Neuronal stem cell (in vitro differentiated cells): ENCODE measurements around the gene PLXNA4.

Experiments used
- DNase-seq: peaks from one replicate; pipeline ENCODE4 v3.0.0-alpha.2; 2013; ENCODE audit warnings: low spot score
- H2AFZ ChIP-seq: one replicate; pipeline ENCODE4 v1.6.1; 2013; ENCODE audit warnings: mild to moderate bottlenecking, low read length, inconsistent platforms
- H2AK5ac ChIP-seq: 2 replicates; pipeline ENCODE4 v1.6.1; 2013; ENCODE audit warnings: low read depth, mild to moderate bottlenecking, inconsistent platforms, low read length, moderate library complexity, mixed read lengths
- H2BK120ac ChIP-seq: 2 replicates; pipeline ENCODE4 v1.6.1; 2013; ENCODE audit warnings: low read depth, mild to moderate bottlenecking, inconsistent platforms, low read length, moderate library complexity, mixed read lengths
- H2BK12ac ChIP-seq: one replicate; pipeline ENCODE4 v1.6.1; 2013; ENCODE audit warnings: low read length, inconsistent platforms
- H2BK15ac ChIP-seq: 2 replicates; pipeline ENCODE4 v1.6.1; 2013; ENCODE audit warnings: mild to moderate bottlenecking, low read length, inconsistent platforms, mixed read lengths
- H2BK5ac ChIP-seq: one replicate; pipeline ENCODE4 v1.6.1; 2013; ENCODE audit warnings: inconsistent platforms, mild to moderate bottlenecking, low read length, moderate library complexity
- H3K14ac ChIP-seq: one replicate; pipeline ENCODE4 v1.6.1; 2013; ENCODE audit warnings: low read length, inconsistent platforms
- H3K18ac ChIP-seq: 2 replicates; pipeline ENCODE4 v1.6.1; 2013; ENCODE audit warnings: low read length, inconsistent platforms
- H3K23ac ChIP-seq: 2 replicates; pipeline ENCODE4 v1.6.1; 2013; ENCODE audit warnings: low read depth, mild to moderate bottlenecking, mixed read lengths, low read length, inconsistent platforms; ENCODE audit not compliant: poor library complexity
- H3K27ac ChIP-seq: replicated peaks from 3 replicates; pipeline ENCODE4 v1.5.1; 2013; ENCODE audit warnings: low read length, inconsistent platforms
- H3K27me3 ChIP-seq, 3 experiments: 2 replicates each; pipeline ENCODE4 v1.6.1; 2013; ENCODE audit warnings: low read length in 3 of 3, mild to moderate bottlenecking in 2 of 3, inconsistent platforms in 1 of 3, low read depth in 1 of 3, mixed read lengths in 1 of 3, moderate library complexity in 1 of 3; ENCODE audit not compliant: control insufficient read depth in 3 of 3, insufficient read depth in 3 of 3
- H3K36me3 ChIP-seq, 2 donors: replicated peaks in 1 of 2; 2 replicates each; pipeline ENCODE4 v1.6.1; 2013; ENCODE audit warnings: low read length in 2 of 2; ENCODE audit not compliant: control insufficient read depth in 2 of 2, insufficient read depth in 2 of 2
- H3K4ac ChIP-seq: 2 replicates; pipeline ENCODE4 v1.6.1; 2013; ENCODE audit warnings: inconsistent platforms, mild to moderate bottlenecking, low read length, moderate library complexity
- H3K4me1 ChIP-seq, 2 donors: 1 replicate in 1 of 2; 2 replicates in 1 of 2; pipeline ENCODE4 v1.6.1; 2013; ENCODE audit warnings: low read length in 2 of 2, low read depth in 1 of 2; ENCODE audit not compliant: control insufficient read depth in 2 of 2, insufficient read depth in 1 of 2
- H3K4me2 ChIP-seq: one replicate; pipeline ENCODE4 v1.6.1; 2013; ENCODE audit warnings: mild to moderate bottlenecking, low read length, inconsistent platforms; ENCODE audit not compliant: insufficient read depth, poor library complexity, severe bottlenecking
- H3K4me3 ChIP-seq, 2 donors: 2 replicates each; pipeline ENCODE4 v1.5.1; 2013; ENCODE audit warnings: low read length in 2 of 2, mild to moderate bottlenecking in 2 of 2, inconsistent platforms in 1 of 2, moderate library complexity in 1 of 2
- H3K79me1 ChIP-seq: one replicate; pipeline ENCODE4 v1.6.1; 2013; ENCODE audit warnings: low read depth, mild to moderate bottlenecking, inconsistent platforms, low read length, moderate library complexity
- H3K9ac ChIP-seq: one replicate; pipeline ENCODE4 v1.6.1; 2013; ENCODE audit warnings: mild to moderate bottlenecking, low read depth, low read length, inconsistent platforms; ENCODE audit not compliant: poor library complexity
- H3K9me3 ChIP-seq, 2 donors: replicated peaks in 1 of 2; 2 replicates each; pipeline versions ENCODE3 to v1.6.1; 2013; ENCODE audit warnings: low read length in 2 of 2, mild to moderate bottlenecking in 2 of 2, inconsistent platforms in 1 of 2, low read depth in 1 of 2, mixed read lengths in 1 of 2, moderate library complexity in 1 of 2; ENCODE audit not compliant: control insufficient read depth in 2 of 2, insufficient read depth in 1 of 2
- H4K8ac ChIP-seq: one replicate; pipeline ENCODE4 v1.6.1; 2013; ENCODE audit warnings: low read depth, mild to moderate bottlenecking, inconsistent platforms, low read length, moderate library complexity
- H4K91ac ChIP-seq: one replicate; pipeline ENCODE4 v1.6.1; 2013; ENCODE audit warnings: low read length, low read depth, mild to moderate bottlenecking, inconsistent platforms; ENCODE audit not compliant: poor library complexity
- WGBS, 2 donors: extraction: QIAGEN DNeasy Blood & Tissue Kit; methylation state at CpG; one replicate each; pipeline ENCODE4 v1.1.7; 2013; ENCODE audit warnings: missing lambda C conversion rate in 2 of 2, mixed read lengths in 1 of 2; ENCODE audit not compliant: insufficient read length in 2 of 2, insufficient replicate concordance in 1 of 2; ENCODE audit errors: extremely low coverage in 2 of 2; 5-methylcytosine and 5-hydroxymethylcytosine counted together

Gene PLXNA4

GRCh38 chr7:132469264-132469663, 107.0 kb downstream of the PLXNA4 start:
- Histone ChIP-seq H3K23ac (no peak overlapping the region), H2BK5ac (no peak overlapping the region), H3K27me3 (peaks cover 0 to 5% (median 0%) of the 10 kb centered on the region in 3 experiments), H3K36me3 (no peaks in the 10 kb centered on the region), H3K4me2 (no peak overlapping the region), H3K4me1 (peaks cover 0 to 2% of the 10 kb centered on the region in 2 donors), H2BK120ac (no peak overlapping the region), H3K9me3 (no peaks in the 10 kb centered on the region), H4K8ac (no peak overlapping the region), H3K4ac (no peak overlapping the region), H2AK5ac (no peak overlapping the region), H4K91ac (no peak overlapping the region), H2BK12ac (no peak overlapping the region), H2BK15ac (no peak overlapping the region), H3K79me1 (no peaks in the 10 kb centered on the region), H3K4me3 (no peak overlapping the region), H3K18ac (no peak overlapping the region), H3K9ac (no peak overlapping the region), H3K14ac (no peak overlapping the region), H3K27ac (no peak overlapping the region), H2AFZ (no peak overlapping the region)
- no peak for DNase-seq
- no CpG with 5 or more reads among the region's 1 CpG for WGBS, 2 donors

GRCh38 chr7:132466367-132466766, 109.9 kb downstream of the PLXNA4 start:
- Histone ChIP-seq H2BK12ac (no peak overlapping the region), H3K4me3 (no peak overlapping the region), H3K27ac (no peak overlapping the region), H3K4me2 (no peak overlapping the region), H2BK5ac (peak overlapping the region; percentile 30), H3K23ac (no peak overlapping the region), H2AK5ac (peak overlapping the region; percentile 27), H3K79me1 (no peaks in the 10 kb centered on the region), H2BK120ac (no peak overlapping the region), H3K9ac (no peak overlapping the region), H4K91ac (peak overlapping the region; percentile 38), H3K14ac (no peak overlapping the region), H3K4ac (no peak overlapping the region), H3K18ac (peak overlapping the region; percentile 74), H3K4me1 (peaks cover 0 to 2% of the 10 kb centered on the region in 2 donors), H3K36me3 (no peaks in the 10 kb centered on the region), H4K8ac (no peak overlapping the region), H3K9me3 (no peaks in the 10 kb centered on the region), H2BK15ac (no peak overlapping the region), H2AFZ (no peak overlapping the region), H3K27me3 (no peaks in the 10 kb centered on the region)
- no CpG with 5 or more reads among the region's 6 CpGs for WGBS, 2 donors
- DNase-seq: no peak

DNA sequence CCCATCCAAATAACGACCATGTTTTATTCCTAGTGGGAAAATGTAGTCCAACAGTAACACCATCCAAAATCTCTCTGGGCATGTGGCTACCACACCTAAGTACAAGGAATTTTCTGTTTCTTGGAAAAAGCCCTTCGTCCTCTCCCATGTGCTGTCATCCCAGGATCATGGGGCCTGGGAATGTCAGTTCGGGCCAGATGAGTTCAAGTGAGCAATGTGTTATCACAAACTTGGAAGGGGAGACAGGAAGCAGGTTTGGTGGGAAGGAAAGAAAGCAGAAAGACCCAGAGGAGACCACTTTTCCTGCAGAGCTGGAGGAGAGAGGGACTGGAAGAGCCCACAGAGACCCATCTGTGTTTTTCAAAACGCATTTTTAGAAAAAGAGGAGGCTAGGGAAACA, 110.8 kb downstream of the PLXNA4 start:
- H3K9ac ChIP-seq: no peak overlapping the region
- H3K23ac ChIP-seq: no peak overlapping the region
- H3K4me2 ChIP-seq: no peak overlapping the region
- H3K4ac ChIP-seq: no peak overlapping the region
- no peak overlapping the region for H3K14ac ChIP-seq
- peaks cover 0 to 3% of the 10 kb centered on the region in 2 donors for H3K4me1 ChIP-seq
- no peak overlapping the region for H4K8ac ChIP-seq
- H2BK15ac ChIP-seq: no peak overlapping the region
- H3K27ac ChIP-seq: no peak overlapping the region
- no peaks in the 10 kb centered on the region for H3K36me3 ChIP-seq
- no peak overlapping the region for H3K18ac ChIP-seq
- no peak overlapping the region for H2AK5ac ChIP-seq
- no peak overlapping the region for H2AFZ ChIP-seq
- no peaks in the 10 kb centered on the region for H3K9me3 ChIP-seq
- H3K27me3 ChIP-seq: no peaks in the 10 kb centered on the region
- no peak overlapping the region for H2BK5ac ChIP-seq
- WGBS, 2 donors: no CpG with 5 or more reads among the region's 4 CpGs
- no peak overlapping the region for H3K4me3 ChIP-seq
- H2BK120ac ChIP-seq: no peak overlapping the region
- no peaks in the 10 kb centered on the region for H3K79me1 ChIP-seq
- H2BK12ac ChIP-seq: no peak overlapping the region
- DNase-seq: no peak
- no peak overlapping the region for H4K91ac ChIP-seq

DNA sequence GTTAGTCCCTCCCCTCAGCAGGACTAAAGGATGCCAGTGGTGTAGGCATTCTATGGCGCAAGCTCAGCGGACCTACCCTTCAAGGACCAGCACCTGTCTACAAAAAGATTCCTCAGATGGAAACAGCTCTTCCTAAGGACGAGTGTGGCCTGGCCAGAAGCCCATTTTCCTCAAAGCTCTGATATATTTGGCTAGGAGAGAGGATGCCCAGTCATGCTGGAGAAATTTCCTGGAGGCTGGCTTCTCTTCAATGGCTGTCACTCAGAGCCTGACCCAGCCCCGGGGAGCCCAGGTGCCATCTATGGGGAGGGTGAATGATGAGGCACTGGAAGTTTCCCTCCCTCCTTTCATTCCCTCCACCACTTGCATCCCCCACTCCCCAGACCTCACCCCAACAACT, 111.5 kb downstream of the PLXNA4 start:
- no peak overlapping the region for H3K9ac ChIP-seq
- H3K4me2 ChIP-seq: no peak overlapping the region
- no peak overlapping the region for H2BK15ac ChIP-seq
- no peak overlapping the region for H3K4ac ChIP-seq
- H3K4me3 ChIP-seq: no peak overlapping the region
- H4K91ac ChIP-seq: no peak overlapping the region
- H3K4me1 ChIP-seq: peaks cover 0 to 4% of the 10 kb centered on the region in 2 donors
- H3K18ac ChIP-seq: peak overlapping the region; percentile 42
- no peak overlapping the region for H2AFZ ChIP-seq
- H3K9me3 ChIP-seq: no peaks in the 10 kb centered on the region
- H2BK12ac ChIP-seq: no peak overlapping the region
- peak overlapping the region; percentile 34 for H2AK5ac ChIP-seq
- no peak overlapping the region for H3K27ac ChIP-seq
- no CpG with 5 or more reads among the region's 4 CpGs for WGBS, 2 donors
- H2BK120ac ChIP-seq: no peak overlapping the region
- H4K8ac ChIP-seq: no peak overlapping the region
- H3K27me3 ChIP-seq: no peaks in the 10 kb centered on the region
- no peak for DNase-seq
- H2BK5ac ChIP-seq: no peak overlapping the region
- no peaks in the 10 kb centered on the region for H3K79me1 ChIP-seq
- no peak overlapping the region for H3K14ac ChIP-seq
- no peaks in the 10 kb centered on the region for H3K36me3 ChIP-seq
- H3K23ac ChIP-seq: no peak overlapping the region
